GM21825 (cell line): Measurements from ENCODE around the gene STX12.
"Not testable (repeated sequence)": the region's sequence is repeated elsewhere in the genome, so short reads cannot be mapped to it uniquely, and the experiment has no call there.

Source experiments
- ATAC-seq: cut with Tn5 transposase; IDR thresholded peaks from one replicate; pipeline ENCODE4 v1.9.1; 2021; ENCODE audit warnings: mild to moderate bottlenecking, moderate library complexity; ENCODE audit not compliant: unreplicated experiment

The STX12 gene

GRCh38 chr1:27774654-27775053, 1.6 kb downstream of the STX12 start:
- ATAC-seq = no peak

GRCh38 chr1:27775336-27775735, 2.3 kb downstream of the STX12 start:
- not testable (repeated sequence) for ATAC-seq

- ATAC-seq = not testable (repeated sequence)
Measured at GRCh38 chr1:27776276-27776675, 3.3 kb downstream of the STX12 start.

GRCh38 chr1:27778056-27778455, 5.0 kb downstream of the STX12 start:
- no peak for ATAC-seq

GRCh38 chr1:27779122-27779521, 6.1 kb downstream of the STX12 start:
- no peak for ATAC-seq

- ATAC-seq = no peak
Measured at GRCh38 chr1:27782950-27783349, 9.9 kb downstream of the STX12 start.

GRCh38 chr1:27784700-27785099, 11.7 kb downstream of the STX12 start:
- no peak for ATAC-seq

GRCh38 chr1:27785781-27786455, 12.9 kb downstream of the STX12 start:
- ATAC-seq = no peak

DNA sequence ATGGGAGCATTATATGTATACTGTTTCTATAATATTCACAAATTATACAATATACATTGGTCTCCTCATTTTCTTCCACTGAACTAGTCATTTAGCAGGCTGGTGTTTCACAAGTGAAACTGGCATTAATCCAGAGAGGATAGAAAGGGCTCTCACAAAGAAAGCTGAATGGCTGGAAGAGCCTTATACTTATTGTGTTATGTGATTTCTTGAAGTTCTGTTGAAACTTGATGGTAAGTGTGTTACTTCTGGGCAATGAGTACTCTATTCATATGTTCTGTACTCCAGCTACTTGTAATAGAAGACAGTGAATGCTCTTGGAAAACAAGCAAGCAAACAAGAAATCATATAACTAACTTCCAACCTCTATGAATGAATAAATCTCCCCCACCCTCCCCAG, 14.9 kb downstream of the STX12 start:
- ATAC-seq = no peak

- no peak for ATAC-seq
Measured at GRCh38 chr1:27789540-27790041, 16.6 kb downstream of the STX12 start.

DNA sequence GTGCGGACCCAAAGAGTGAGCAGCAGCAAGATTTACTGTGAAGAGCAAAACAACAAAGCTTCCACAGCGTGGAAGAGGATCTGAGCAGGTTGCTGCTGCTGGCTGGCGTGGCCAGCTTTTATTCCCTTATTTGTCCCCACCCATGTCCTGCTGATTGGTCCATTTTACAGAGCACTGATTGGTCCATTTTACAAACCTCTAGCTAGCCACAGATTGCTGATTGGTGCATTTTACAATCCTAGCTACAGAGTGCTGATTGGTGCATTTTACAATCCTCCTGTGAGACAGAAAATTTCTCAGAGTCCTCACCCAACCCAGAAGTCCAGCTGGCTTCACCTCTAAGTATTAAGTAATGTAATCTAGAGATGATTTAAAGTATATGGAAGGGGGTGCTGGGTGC, 17.3 kb downstream of the STX12 start:
- ATAC-seq = not testable (repeated sequence)

DNA sequence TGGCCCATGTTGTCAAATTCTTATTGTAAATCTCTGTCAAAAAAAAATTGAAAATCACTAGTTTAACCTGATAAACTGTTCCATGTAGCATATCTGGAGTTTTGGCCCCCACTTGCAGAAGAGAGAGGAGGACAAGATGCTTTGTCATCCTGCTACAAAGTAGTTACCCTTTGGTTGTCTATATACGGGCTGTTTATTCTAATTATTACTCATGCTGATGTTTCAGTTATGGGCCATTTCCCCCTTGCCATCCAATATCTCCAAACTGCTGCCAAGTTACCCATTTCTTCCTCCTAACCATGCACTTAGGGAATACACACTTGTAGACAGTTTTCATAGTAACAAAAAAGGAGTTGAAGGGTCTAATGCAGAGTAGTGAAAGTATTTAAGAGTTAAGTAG, 22.6 kb downstream of the STX12 start:
- ATAC-seq = no peak

DNA sequence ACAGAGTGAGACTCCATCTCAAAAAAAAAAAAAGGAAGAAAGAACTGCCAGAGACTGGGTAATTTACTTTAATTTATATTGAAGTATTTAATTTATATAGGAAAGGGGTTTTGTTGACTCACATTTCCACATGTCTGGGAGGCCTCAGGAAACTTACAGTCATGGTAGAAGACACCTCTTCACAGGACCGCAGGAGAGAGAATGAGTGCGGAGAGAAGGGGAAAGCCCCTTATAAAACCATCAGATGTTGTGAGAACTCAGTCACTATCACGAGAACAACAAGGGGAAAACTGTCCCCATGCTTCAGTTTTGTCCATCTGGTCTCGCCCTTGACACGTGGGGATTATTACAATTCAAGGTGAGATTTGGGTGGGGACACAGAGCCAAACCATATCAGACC, 31.8 kb downstream of the STX12 start:
- no peak for ATAC-seq

- ATAC-seq = no peak
Measured at GRCh38 chr1:27806758-27807157, 33.7 kb downstream of the STX12 start.

- ATAC-seq = no peak
Measured at GRCh38 chr1:27807385-27807784, 34.4 kb downstream of the STX12 start.

- not testable (repeated sequence) for ATAC-seq
Measured at GRCh38 chr1:27808131-27808530, 35.1 kb downstream of the STX12 start.

GRCh38 chr1:27809883-27810282, 36.9 kb downstream of the STX12 start:
- ATAC-seq = no peak

- no peak for ATAC-seq
Measured at GRCh38 chr1:27811741-27812500, 38.9 kb downstream of the STX12 start.

- no peak for ATAC-seq
Measured at GRCh38 chr1:27816921-27817630, 44.1 kb downstream of the STX12 start.

DNA sequence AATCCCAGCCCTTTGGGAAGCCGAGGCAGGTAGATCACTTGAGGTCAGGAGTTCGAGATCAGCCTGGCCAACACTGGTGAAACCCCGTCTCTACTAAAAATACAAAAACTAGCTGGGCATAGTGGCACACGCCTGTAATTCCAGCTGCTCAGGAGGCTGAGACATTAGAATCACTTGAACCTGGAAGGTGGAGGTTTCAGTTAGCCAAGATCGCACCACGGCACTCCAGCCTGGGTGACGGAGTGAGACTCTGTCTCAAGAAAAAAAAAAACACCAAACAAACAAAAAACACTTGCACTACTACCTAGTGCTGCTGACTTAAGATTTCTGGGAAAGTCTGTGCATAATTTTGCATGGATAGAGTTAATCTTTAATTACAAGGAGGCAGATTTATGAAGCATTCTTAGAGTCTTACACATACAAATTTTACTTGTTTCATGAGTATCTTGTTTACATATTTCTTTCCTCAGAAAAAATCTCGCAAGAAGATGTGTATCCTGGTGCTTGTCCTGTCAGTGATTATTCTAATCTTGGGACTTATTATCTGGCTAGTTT, 48.8 kb downstream of the STX12 start:
- ATAC-seq = no peak

DNA sequence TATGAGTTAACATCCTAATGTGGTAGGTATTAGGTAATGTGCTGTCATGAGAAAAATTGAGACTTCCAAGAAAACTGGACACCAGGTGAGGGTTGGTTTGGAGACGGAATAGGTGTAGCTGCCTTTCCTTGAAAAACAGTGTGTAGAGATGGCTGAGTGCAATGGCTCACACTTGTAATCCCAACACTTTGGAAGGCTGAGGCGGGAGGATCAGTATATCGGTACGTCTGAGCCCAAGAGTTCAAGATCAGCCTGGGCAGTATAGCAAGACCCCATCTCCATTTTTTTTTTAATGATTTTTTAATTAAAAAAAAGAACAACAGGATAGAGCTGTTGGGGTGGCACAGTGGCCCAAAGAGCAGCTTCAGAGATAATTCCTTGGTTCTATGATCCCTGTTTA, 50.8 kb downstream of the STX12 start:
- no peak for ATAC-seq
